ENCODE results near the gene TMEM244.

GRCh38 chr6:129790785-129791184 lies 70.3 kb downstream of the TMEM244 start:
- TF ChIP-seq CTCF (conservative IDR thresholded peaks at IDR 0.05 in 1 of 2, IDR thresholded peaks at IDR 0.05 in 1 of 2; ENCODE audit: extremely low read depth in 1 of 2, insufficient read depth in 1 of 2, low read depth in 1 of 2, low read length in 2 of 2) (no peak), EZH2 (IDR thresholded peaks at IDR 0.05; ENCODE audit: borderline replicate concordance, low read length) (no peak)

All from mammary epithelial cell (primary cell).